ENCODE measurements around the gene SLC6A3. TPM values are rescaled to one million over a fixed set of nuclear protein-coding genes. Genes with fewer than 3 reads are reported as not detected.
A peak's percentile ranks its signal among the peaks of the same experiment; 100 is the strongest.

Gene SLC6A3
- total RNA-seq, 2 donors from 2014 or later: 0.18 TPM; not detected in 1

- no peaks in the 10 kb centered on the region for H3K27me3 ChIP-seq (ENCODE audit: control insufficient read depth, insufficient read depth, low read length, poor library complexity, severe bottlenecking)
- H3K27ac ChIP-seq (ENCODE audit: low read depth, low read length): peak overlapping the region; percentile 22
- H3K9me3 ChIP-seq (ENCODE audit: control insufficient read depth, low read length): no peaks in the 10 kb centered on the region
- 86 to 93% methylated on average over 13 to 18 of the region's 18 CpGs for WGBS, 2 experiments (ENCODE audit: insufficient coverage in 1 of 2, insufficient read length in 1 of 2)
- Mint-ChIP-seq H3K4me1 (no peaks in the 10 kb centered on the region), H3K27me3 (ENCODE audit: insufficient read depth) (no peaks in the 10 kb centered on the region), H3K9me3 (peaks cover 3% of the 10 kb centered on the region), H3K4me3 (no peak overlapping the region), H3K27ac (no peak overlapping the region), H3K36me3 (ENCODE audit: low read depth) (peaks cover 56% of the 10 kb centered on the region)
- H3K4me3 ChIP-seq (ENCODE audit: low read length): no peak overlapping the region
- DNase-seq: peak; percentile 38
- TF ChIP-seq, protein P1, sequence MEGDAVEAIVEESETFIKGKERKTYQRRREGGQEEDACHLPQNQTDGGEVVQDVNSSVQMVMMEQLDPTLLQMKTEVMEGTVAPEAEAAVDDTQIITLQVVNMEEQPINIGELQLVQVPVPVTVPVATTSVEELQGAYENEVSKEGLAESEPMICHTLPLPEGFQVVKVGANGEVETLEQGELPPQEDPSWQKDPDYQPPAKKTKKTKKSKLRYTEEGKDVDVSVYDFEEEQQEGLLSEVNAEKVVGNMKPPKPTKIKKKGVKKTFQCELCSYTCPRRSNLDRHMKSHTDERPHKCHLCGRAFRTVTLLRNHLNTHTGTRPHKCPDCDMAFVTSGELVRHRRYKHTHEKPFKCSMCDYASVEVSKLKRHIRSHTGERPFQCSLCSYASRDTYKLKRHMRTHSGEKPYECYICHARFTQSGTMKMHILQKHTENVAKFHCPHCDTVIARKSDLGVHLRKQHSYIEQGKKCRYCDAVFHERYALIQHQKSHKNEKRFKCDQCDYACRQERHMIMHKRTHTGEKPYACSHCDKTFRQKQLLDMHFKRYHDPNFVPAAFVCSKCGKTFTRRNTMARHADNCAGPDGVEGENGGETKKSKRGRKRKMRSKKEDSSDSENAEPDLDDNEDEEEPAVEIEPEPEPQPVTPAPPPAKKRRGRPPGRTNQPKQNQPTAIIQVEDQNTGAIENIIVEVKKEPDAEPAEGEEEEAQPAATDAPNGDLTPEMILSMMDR (conservative IDR thresholded peaks at IDR 0.05): no peak
- no peaks in the 10 kb centered on the region for H3K4me1 ChIP-seq (ENCODE audit: control insufficient read depth, insufficient read depth, low read length)
- H3K9ac ChIP-seq (ENCODE audit: extremely low read depth, low read length, poor library complexity, severe bottlenecking): no peak overlapping the region
- H3K36me3 ChIP-seq (ENCODE audit: control insufficient read depth, insufficient read depth, low read length): peaks cover 19% of the 10 kb centered on the region
These were observed 25.5 kb upstream of the SLC6A3 start for GRCh38 chr5:1470762-1471211.

GRCh38 chr5:1468629-1469527 is 23.6 kb upstream of the SLC6A3 start:
- Histone ChIP-seq H3K4me3 (ENCODE audit: low read length) (no peak overlapping the region), H3K27me3 (ENCODE audit: control insufficient read depth, insufficient read depth, low read length, poor library complexity, severe bottlenecking) (no peaks in the 10 kb centered on the region), H3K9me3 (ENCODE audit: control insufficient read depth, low read length) (peaks cover 12% of the 10 kb centered on the region), H3K27ac (ENCODE audit: low read depth, low read length) (no peak overlapping the region), H3K9ac (ENCODE audit: extremely low read depth, low read length, poor library complexity, severe bottlenecking) (peak overlapping the region; percentile 6), H3K4me1 (ENCODE audit: control insufficient read depth, insufficient read depth, low read length) (no peaks in the 10 kb centered on the region), H3K36me3 (ENCODE audit: control insufficient read depth, insufficient read depth, low read length) (peaks cover 33% of the 10 kb centered on the region)
- H3K27me3 Mint-ChIP-seq (ENCODE audit: insufficient read depth): no peaks in the 10 kb centered on the region
- TF ChIP-seq, protein P1 (conservative IDR thresholded peaks at IDR 0.05): peak; percentile 39
- H3K36me3 Mint-ChIP-seq (ENCODE audit: low read depth): peaks cover 68% of the 10 kb centered on the region
- peak overlapping the region; percentile 76 for H3K27ac Mint-ChIP-seq
- H3K4me1 Mint-ChIP-seq: no peaks in the 10 kb centered on the region
- peak; percentile 55 for DNase-seq
- H3K4me3 Mint-ChIP-seq: no peak overlapping the region
- H3K9me3 Mint-ChIP-seq: peaks cover 8% of the 10 kb centered on the region
- WGBS, 2 experiments (ENCODE audit: insufficient coverage in 1 of 2, insufficient read length in 1 of 2): 93 to 94% methylated on average over 21 to 28 of the region's 28 CpGs

GRCh38 chr5:1468247-1468612 is 23.0 kb upstream of the SLC6A3 start:
- Histone ChIP-seq H3K9me3 (ENCODE audit: control insufficient read depth, low read length) (peaks cover 12% of the 10 kb centered on the region), H3K4me3 (ENCODE audit: low read length) (no peak overlapping the region), H3K4me1 (ENCODE audit: control insufficient read depth, insufficient read depth, low read length) (no peaks in the 10 kb centered on the region), H3K27ac (ENCODE audit: low read depth, low read length) (no peak overlapping the region), H3K27me3 (ENCODE audit: control insufficient read depth, insufficient read depth, low read length, poor library complexity, severe bottlenecking) (no peaks in the 10 kb centered on the region), H3K36me3 (ENCODE audit: control insufficient read depth, insufficient read depth, low read length) (peaks cover 38% of the 10 kb centered on the region), H3K9ac (ENCODE audit: extremely low read depth, low read length, poor library complexity, severe bottlenecking) (peak overlapping the region; percentile 6)
- Mint-ChIP-seq H3K9me3 (peaks cover 8% of the 10 kb centered on the region), H3K27me3 (ENCODE audit: insufficient read depth) (no peaks in the 10 kb centered on the region), H3K4me3 (no peak overlapping the region), H3K4me1 (no peaks in the 10 kb centered on the region), H3K27ac (peak overlapping the region; percentile 76), H3K36me3 (ENCODE audit: low read depth) (peaks cover 70% of the 10 kb centered on the region)
- peak; percentile 89 for DNase-seq
- 90 to 94% methylated on average over 14 to 15 of the region's 15 CpGs for WGBS, 2 experiments (ENCODE audit: insufficient coverage in 1 of 2, insufficient read length in 1 of 2)
- TF ChIP-seq, protein P1 (conservative IDR thresholded peaks at IDR 0.05): peak; percentile 90
